ENCODE measurements around the gene RPP25L. TPM values are rescaled to one million over a fixed set of nuclear protein-coding genes. Genes with fewer than 3 reads are reported as not detected.
A peak's percentile ranks its signal among the peaks of the same experiment; 100 is the strongest.

RPP25L gene
- polyA plus RNA-seq, 1 donor from 2014 or later = 31.4 TPM

GRCh38 chr9:34637356-34638137 is 25.6 kb upstream of the RPP25L start, which contains the start of gene SIGMAR1:
Gene SIGMAR1 (minus strand): TSS chr9:34637787. CDS start chr9:34637697, 90 bp downstream.
- Histone ChIP-seq H4K20me1 (ENCODE audit: insufficient read depth) (no peaks in the 10 kb centered on the region), H3K27me3 (ENCODE audit: insufficient read depth, low read depth, low read length) (no peaks in the 10 kb centered on the region), H3K4me2 (ENCODE audit: low read length) (peak within 1 kb of the TSS; percentile 94), H3K27ac (ENCODE audit: low read length) (peak within 1 kb of the TSS; percentile 68), H3K9me2 (ENCODE audit: insufficient read depth, low read length) (no peaks in the 10 kb centered on the region), H3K4me3 (ENCODE audit: low read length) (peak within 1 kb of the TSS; percentile 93), H3K36me3 (ENCODE audit: insufficient read depth, low read length) (no peaks in the 10 kb centered on the region), H3K9ac (ENCODE audit: low read length) (peak within 1 kb of the TSS; percentile 75), H3K79me2 (replicated peaks; ENCODE audit: insufficient read depth, low read length) (peaks cover 6% of the 10 kb centered on the region), H2AFZ (ENCODE audit: low read depth, low read length) (peak within 1 kb of the TSS; percentile 63), H3K9me3 (ENCODE audit: low read length) (no peaks in the 10 kb centered on the region), H3F3A (ENCODE audit: insufficient read depth, low read length, poor library complexity, severe bottlenecking) (no peaks in the 10 kb centered on the region)
- TF ChIP-seq MXI1 (conservative IDR thresholded peaks at IDR 0.05; ENCODE audit: poor library complexity, severe bottlenecking) (peak; percentile 90), POLR2AphosphoS5 (IDR thresholded peaks at IDR 0.05) (peak; percentile 80), EZH2 (IDR thresholded peaks at IDR 0.05; ENCODE audit: borderline replicate concordance, insufficient read depth, low read length, poor library complexity, severe bottlenecking) (no peak), EP300 (conservative IDR thresholded peaks at IDR 0.05; ENCODE audit: poor library complexity, severe bottlenecking) (peak; percentile 42), RAD21 (conservative IDR thresholded peaks at IDR 0.05) (peak; percentile 25), SMC3 (conservative IDR thresholded peaks at IDR 0.05; ENCODE audit: poor library complexity) (peak; percentile 27)
- TF ChIP-seq, protein P1, sequence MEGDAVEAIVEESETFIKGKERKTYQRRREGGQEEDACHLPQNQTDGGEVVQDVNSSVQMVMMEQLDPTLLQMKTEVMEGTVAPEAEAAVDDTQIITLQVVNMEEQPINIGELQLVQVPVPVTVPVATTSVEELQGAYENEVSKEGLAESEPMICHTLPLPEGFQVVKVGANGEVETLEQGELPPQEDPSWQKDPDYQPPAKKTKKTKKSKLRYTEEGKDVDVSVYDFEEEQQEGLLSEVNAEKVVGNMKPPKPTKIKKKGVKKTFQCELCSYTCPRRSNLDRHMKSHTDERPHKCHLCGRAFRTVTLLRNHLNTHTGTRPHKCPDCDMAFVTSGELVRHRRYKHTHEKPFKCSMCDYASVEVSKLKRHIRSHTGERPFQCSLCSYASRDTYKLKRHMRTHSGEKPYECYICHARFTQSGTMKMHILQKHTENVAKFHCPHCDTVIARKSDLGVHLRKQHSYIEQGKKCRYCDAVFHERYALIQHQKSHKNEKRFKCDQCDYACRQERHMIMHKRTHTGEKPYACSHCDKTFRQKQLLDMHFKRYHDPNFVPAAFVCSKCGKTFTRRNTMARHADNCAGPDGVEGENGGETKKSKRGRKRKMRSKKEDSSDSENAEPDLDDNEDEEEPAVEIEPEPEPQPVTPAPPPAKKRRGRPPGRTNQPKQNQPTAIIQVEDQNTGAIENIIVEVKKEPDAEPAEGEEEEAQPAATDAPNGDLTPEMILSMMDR (IDR thresholded peaks at IDR 0.05; ENCODE audit: poor library complexity, severe bottlenecking) = no peak
- TF ChIP-seq, protein P2, sequence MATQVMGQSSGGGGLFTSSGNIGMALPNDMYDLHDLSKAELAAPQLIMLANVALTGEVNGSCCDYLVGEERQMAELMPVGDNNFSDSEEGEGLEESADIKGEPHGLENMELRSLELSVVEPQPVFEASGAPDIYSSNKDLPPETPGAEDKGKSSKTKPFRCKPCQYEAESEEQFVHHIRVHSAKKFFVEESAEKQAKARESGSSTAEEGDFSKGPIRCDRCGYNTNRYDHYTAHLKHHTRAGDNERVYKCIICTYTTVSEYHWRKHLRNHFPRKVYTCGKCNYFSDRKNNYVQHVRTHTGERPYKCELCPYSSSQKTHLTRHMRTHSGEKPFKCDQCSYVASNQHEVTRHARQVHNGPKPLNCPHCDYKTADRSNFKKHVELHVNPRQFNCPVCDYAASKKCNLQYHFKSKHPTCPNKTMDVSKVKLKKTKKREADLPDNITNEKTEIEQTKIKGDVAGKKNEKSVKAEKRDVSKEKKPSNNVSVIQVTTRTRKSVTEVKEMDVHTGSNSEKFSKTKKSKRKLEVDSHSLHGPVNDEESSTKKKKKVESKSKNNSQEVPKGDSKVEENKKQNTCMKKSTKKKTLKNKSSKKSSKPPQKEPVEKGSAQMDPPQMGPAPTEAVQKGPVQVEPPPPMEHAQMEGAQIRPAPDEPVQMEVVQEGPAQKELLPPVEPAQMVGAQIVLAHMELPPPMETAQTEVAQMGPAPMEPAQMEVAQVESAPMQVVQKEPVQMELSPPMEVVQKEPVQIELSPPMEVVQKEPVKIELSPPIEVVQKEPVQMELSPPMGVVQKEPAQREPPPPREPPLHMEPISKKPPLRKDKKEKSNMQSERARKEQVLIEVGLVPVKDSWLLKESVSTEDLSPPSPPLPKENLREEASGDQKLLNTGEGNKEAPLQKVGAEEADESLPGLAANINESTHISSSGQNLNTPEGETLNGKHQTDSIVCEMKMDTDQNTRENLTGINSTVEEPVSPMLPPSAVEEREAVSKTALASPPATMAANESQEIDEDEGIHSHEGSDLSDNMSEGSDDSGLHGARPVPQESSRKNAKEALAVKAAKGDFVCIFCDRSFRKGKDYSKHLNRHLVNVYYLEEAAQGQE (IDR thresholded peaks at IDR 0.05; ENCODE audit: borderline replicate concordance) = peak; percentile 76

- no peaks in the 10 kb centered on the region for H3K27me3 ChIP-seq (ENCODE audit: insufficient read depth, low read depth, low read length)
- H2AFZ ChIP-seq (ENCODE audit: low read depth, low read length) = peak overlapping the region; percentile 33
- no peaks in the 10 kb centered on the region for H3K9me3 ChIP-seq (ENCODE audit: low read length)
- peak overlapping the region; percentile 93 for H3K4me3 ChIP-seq (ENCODE audit: low read length)
- H3K79me2 ChIP-seq (replicated peaks; ENCODE audit: insufficient read depth, low read length) = peaks cover 6% of the 10 kb centered on the region
- no peak for TF ChIP-seq TAF1 (IDR thresholded peaks at IDR 0.05; ENCODE audit: low read depth)
- TF ChIP-seq, protein P1 (IDR thresholded peaks at IDR 0.05; ENCODE audit: poor library complexity, severe bottlenecking) = no peak
- no peak for TF ChIP-seq EP300 (conservative IDR thresholded peaks at IDR 0.05; ENCODE audit: poor library complexity, severe bottlenecking)
- no peak for TF ChIP-seq RAD21 (conservative IDR thresholded peaks at IDR 0.05)
- peak; percentile 96 for TF ChIP-seq MXI1 (conservative IDR thresholded peaks at IDR 0.05; ENCODE audit: poor library complexity, severe bottlenecking)
- TF ChIP-seq SMC3 (conservative IDR thresholded peaks at IDR 0.05; ENCODE audit: poor library complexity) = no peak
- TF ChIP-seq, protein P2 (IDR thresholded peaks at IDR 0.05; ENCODE audit: borderline replicate concordance) = no peak
- H3K27ac ChIP-seq (ENCODE audit: low read length) = peak overlapping the region; percentile 59
- no peaks in the 10 kb centered on the region for H4K20me1 ChIP-seq (ENCODE audit: insufficient read depth)
- no peaks in the 10 kb centered on the region for H3K36me3 ChIP-seq (ENCODE audit: insufficient read depth, low read length)
- no peaks in the 10 kb centered on the region for H3F3A ChIP-seq (ENCODE audit: insufficient read depth, low read length, poor library complexity, severe bottlenecking)
- H3K9ac ChIP-seq (ENCODE audit: low read length) = peak overlapping the region; percentile 75
- no peaks in the 10 kb centered on the region for H3K9me2 ChIP-seq (ENCODE audit: insufficient read depth, low read length)
- peak overlapping the region; percentile 94 for H3K4me2 ChIP-seq (ENCODE audit: low read length)
These were observed 25.0 kb upstream of the RPP25L start for GRCh38 chr9:34636791-34637355.
